HG03469 (cell line): ENCODE results near the gene TNFAIP8L3.
"Not testable (repeated sequence)": the region's sequence is repeated elsewhere in the genome, so short reads cannot be mapped to it uniquely, and the experiment has no call there.

Experiments used
- ATAC-seq: cut with Tn5 transposase; IDR thresholded peaks from one replicate; pipeline ENCODE4 v1.9.1; 2021; ENCODE audit warnings: mild to moderate bottlenecking, moderate library complexity, moderate number of reproducible peaks; ENCODE audit not compliant: unreplicated experiment

The TNFAIP8L3 gene

GRCh38 chr15:51062736-51063135 is 32.0 kb downstream of the TNFAIP8L3 start:
- ATAC-seq: no peak

DNA sequence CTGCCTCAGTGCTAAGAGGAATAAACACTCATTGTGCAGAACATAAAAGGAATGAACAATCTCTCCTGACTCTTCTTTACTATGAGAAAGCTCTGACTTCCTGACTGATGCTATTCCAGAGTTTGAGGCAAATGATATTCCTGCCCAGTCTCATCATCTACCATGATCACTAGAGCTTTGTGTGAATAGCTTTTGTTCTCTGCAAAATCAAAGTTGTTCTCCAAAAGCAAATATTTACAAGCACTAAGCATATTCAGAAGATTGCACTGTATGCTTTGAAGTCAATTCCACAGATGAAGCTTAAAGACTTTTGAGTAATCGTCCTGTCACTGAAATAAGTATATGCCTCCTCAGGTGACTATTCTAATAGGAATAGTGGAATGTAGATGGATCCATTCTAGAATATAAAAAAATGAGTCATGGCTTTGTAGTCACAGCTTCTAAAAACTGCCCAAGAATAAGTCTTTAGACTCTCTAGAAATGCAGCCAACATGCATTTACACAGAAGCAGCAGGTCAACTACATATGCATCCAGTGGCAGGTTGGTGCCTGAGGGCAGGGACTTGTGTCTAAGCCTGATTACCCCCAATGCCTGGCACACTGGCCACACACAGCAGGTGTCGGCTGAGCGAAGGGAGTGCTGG is 34.6 kb downstream of the TNFAIP8L3 start:
- ATAC-seq: no peak

DNA sequence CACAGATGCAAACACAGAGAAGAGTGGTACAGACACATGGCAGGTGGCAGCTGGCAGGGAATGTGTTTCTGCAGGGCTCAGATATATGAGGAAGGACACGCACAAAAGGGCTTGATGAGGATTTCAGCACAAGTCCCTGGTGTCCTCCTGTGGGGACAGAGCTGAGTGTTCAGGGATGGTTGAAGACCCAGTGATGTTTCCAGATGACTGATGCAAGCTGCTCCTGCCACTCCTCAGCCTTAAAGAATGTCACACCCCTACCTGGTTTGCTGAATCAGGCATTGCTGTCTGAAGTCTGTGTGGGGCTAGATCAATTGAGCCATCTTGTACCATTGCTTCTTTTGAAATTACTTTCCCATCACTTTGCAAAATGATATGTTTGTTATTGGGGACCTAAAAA is 40.2 kb downstream of the TNFAIP8L3 start:
- no peak for ATAC-seq

DNA sequence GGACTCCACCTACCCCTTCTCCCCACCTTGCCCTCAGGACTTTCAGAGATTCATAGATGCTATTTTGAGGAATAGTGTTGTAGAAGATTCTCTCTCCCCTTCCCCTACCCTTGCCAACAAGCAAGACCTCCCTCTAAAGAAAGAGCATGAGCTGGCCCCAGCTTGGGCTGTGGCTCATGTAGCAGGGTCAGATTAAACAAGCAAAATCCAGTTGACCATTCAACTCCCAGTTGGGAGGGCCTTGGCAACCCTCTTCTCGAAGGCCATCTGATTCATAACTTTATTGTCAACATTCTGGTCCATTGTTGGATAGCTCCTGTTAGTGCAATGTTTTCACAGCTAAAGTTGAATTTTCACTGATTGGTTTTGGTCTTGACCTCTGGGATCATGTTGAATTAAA is 41.1 kb downstream of the TNFAIP8L3 start:
- no peak for ATAC-seq

GRCh38 chr15:51051776-51052175 is 42.9 kb downstream of the TNFAIP8L3 start:
- ATAC-seq: no peak

GRCh38 chr15:51049081-51049480 is 45.6 kb downstream of the TNFAIP8L3 start:
- no peak for ATAC-seq

- ATAC-seq: no peak
These were observed 46.4 kb downstream of the TNFAIP8L3 start for GRCh38 chr15:51048308-51048707.

- no peak for ATAC-seq
These were observed 47.8 kb downstream of the TNFAIP8L3 start for GRCh38 chr15:51046799-51047449.

DNA sequence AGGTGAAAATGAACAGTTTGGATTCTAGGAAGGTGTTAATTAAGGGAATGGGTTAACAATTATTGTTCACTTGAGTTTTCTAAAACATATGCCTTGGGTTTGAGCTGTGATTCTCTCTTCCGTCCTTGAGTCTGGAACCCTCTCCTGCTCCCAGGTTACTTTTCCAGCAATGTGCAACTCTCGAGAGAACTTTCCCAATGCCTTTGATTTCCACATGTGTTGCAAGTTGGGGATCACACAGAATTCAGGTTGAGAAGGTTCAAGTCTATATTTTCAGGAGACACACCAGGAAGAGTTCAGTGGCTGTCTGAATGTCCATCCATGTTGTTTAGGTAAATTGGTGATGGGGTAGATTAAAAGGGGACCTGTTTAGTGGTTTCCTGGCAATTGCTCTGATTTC is 48.7 kb downstream of the TNFAIP8L3 start:
- no peak for ATAC-seq

- ATAC-seq: no peak
These were observed 50.5 kb downstream of the TNFAIP8L3 start for GRCh38 chr15:51044037-51044727.

GRCh38 chr15:51038974-51039319 is 55.8 kb downstream of the TNFAIP8L3 start:
- no peak for ATAC-seq

GRCh38 chr15:51038162-51038973 is 56.3 kb downstream of the TNFAIP8L3 start:
- no peak for ATAC-seq

DNA sequence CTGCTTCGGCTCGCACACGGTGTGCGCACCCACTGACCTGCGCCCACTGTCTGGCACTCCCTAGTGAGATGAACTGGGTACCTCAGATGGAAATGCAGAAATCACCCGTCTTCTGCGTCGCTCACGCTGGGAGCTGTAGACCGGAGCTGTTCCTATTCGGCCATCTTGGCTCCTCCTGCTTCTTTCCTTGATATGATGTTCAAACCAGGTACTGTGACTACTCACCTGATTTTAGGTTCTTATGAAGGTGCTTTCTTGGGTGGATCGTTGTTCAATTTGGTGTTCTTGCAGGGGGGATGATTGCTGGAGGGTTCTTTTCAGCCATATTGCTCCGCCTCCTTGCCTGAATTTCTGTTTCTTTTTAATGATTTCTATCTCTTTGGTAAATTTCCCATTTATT is 57.2 kb downstream of the TNFAIP8L3 start:
- ATAC-seq: not testable (repeated sequence)

- no peak for ATAC-seq
These were observed 63.9 kb downstream of the TNFAIP8L3 start for GRCh38 chr15:51030649-51031316.

DNA sequence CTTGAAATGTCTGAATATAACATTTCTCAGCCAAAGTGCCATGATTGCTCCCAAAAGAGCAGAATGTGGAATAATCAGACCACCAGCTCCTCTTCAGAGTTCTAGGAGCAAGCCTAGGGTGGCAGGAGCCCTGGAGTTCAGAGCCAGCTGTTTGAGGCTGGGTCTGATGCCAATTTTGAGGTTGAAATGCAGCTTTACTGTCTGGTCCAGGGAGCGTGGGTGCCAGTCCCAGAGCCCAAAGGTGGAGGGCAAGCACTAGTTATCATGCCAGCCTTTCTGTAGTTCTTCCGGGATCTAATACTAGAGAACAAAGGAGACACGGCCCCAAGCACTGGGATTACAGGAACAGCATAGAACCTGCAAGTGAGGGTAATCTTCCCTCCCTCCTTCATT is 69.3 kb downstream of the TNFAIP8L3 start:
- ATAC-seq: no peak

DNA sequence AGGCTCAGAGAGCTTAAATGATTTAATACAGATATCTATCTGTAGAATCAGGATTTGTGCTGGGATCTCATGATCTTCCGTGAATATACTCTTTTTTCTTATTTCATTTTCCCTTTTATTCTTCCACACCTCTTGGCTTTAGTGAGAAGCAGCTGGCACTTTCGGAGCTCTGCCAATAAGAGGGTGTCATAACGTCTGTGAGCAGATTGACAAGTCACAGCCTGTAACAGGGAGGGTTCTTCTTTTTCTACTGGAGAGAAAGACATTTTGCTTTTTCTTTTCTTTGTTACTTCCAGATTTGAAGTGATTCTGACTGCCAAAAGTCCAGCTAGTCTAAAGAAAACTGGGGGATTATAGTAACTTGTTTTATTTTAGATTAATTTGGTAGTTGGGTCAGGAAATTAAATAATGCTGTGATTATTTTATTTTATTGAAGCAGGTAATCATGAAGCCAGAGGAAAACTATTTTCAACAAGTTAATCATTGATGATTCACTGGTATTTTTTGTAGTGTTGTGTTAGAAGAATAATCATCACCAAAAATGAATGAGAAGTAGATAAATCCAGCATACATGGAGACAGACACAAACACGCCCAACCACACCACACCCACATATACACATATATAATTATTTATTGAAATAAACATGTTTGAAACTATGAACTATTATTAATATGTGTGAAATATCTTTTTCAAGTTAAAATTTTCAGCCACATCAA is 69.8 kb downstream of the TNFAIP8L3 start:
- ATAC-seq: no peak

- no peak for ATAC-seq
These were observed 71.2 kb downstream of the TNFAIP8L3 start for GRCh38 chr15:51023499-51023898.

- no peak for ATAC-seq
These were observed 72.5 kb downstream of the TNFAIP8L3 start for GRCh38 chr15:51022206-51022605.

DNA sequence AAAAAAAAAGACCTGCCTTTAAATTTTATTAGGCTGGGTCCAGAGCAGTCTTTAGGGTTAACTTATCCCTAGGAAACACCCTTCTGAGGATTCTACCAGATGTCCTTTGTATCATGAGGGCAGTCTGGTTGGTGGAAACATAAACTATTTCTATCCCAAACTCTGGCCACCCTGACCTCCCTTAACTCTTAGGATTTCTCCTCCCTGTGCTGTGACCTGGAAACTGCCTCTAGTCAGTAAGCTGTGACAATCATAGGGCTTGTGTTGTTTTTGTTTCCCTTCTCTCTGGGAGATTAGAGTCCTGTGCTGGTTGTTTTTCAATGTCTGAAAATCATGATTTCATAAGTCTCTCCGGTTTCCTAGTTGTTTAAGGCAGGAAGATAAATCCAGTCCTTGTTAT is 78.1 kb downstream of the TNFAIP8L3 start:
- no peak for ATAC-seq

GRCh38 chr15:51011212-51011611 is 83.5 kb downstream of the TNFAIP8L3 start:
- no peak for ATAC-seq
